HG03175 (cell line): ENCODE measurements around the gene ELP1.

Experiments
- ATAC-seq: cut with Tn5 transposase; IDR thresholded peaks from one replicate; pipeline ENCODE4 v1.9.1; 2021; ENCODE audit warnings: mild to moderate bottlenecking, moderate library complexity; ENCODE audit not compliant: unreplicated experiment

ELP1 gene

DNA sequence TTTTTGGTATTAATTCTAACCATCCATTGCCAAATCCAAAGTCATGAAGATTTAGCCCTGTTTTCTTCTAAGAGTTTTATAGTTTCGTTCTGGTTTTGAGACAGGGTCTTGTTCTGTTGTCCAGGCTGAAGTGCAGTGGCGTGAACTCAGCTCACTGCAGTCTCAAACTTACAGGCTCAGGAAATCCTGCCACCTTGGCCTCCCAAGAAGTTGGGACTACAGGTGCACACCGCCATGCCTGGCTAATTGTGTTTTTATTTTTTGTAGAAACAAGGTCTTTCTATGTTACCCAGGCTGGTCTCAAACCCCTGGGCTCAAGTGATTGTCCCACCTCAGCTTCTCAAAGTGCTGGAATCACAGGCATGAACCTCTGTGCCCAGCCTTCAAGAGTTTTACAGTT is 50.8 kb downstream of the ELP1 start:
- ATAC-seq: no peak

DNA sequence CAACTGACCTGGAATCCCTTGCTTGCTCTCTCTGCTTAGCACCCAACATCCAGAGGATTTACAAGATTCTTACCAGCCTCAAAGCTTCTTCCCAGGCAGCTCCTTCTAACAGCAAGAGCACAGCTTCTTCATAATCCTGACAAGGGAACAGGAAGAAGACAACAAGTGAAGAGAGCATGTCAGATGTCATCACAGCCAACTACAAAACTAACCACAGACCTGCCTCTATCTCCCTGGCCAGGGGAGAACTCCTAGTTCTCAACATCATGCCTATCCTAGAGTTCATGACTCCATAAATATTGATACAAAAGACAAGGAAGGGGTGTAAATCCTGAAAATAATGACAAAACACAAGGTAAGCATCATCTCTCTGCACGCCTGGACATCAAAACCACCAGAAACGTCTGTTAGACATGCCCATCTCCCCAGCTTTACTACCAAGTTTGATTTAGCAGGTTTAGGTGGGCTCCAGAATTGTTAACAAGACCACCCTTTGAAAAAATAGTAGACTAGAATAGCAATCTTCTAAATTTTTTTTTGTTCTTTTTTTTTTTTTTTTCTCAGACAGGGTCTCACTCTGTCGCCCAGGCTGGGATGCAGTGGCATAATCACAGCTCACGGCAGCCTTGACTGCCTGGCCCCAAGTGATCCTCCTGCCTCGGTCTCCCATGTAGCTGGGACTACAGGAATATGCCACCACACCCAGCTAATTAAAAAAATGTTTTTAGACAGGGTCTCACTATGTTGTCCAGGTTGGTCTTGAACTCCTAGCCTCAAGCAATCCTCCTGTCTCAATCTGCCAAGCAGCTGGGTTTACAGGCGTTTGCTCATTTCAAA is 51.7 kb downstream of the ELP1 start:
- ATAC-seq: no peak

DNA sequence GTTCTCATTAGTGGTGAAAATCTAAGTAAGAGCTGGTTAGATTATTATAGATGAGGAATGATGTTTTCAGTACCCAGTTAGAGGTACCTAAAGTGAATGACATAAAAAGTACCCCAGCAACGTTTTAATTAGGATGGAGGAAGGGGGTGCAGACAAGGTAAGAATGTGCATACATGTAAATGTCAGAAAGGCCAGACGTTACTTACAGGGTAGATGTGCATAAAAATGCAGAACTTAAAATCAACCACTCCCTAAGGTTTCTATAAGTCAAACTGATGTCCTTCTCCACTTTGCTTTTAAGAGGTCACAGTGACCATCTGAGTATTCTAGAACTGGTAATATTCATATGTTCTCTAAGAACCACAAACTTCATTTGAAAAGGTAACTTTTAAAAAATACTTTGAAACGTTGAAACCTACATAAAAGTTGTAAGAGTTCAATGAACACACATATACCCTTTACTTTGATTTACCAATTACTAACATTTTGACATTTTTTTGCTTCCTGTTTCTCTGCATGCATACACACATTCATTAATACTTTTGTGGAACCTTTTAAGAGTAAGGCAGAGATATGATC is 53.1 kb downstream of the ELP1 start:
- no peak for ATAC-seq

DNA sequence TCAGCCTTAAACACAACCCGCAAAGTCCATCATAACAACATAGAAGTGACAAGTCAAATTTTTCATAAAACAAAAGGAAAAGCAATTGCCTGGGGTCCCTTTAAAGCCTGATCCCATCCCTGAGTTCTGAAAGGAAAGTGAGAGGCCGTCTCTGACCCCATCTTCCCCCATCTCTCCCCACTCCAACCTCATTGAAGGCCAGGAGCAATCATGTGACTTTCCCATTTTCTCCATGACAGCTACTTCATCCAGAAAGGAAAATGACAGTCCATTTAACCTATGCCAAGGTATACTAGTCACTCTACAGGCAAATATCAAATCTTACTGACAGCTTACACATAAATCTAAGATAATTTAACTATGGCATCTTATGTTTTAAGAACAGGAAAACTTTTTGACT is 56.4 kb downstream of the ELP1 start:
- no peak for ATAC-seq

DNA sequence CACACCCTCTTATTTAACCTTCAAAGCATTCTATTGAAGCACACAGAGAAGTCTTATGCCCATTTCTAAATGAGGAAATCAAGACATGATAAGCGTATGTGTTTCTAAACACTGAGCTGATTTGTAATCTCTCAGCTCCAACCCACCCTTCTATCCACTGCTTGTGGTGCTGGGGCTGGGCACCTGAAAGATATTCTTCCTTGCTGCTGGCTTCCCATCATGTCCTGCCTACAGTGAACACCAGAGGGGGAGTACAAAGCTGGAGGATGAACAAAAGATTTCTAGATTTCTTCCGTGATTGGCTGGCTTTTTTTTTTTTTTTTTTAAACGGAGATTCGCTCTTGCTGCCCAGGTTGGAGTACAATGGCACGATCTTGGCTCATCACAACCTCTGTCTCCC is 57.5 kb downstream of the ELP1 start:
- ATAC-seq: no peak

DNA sequence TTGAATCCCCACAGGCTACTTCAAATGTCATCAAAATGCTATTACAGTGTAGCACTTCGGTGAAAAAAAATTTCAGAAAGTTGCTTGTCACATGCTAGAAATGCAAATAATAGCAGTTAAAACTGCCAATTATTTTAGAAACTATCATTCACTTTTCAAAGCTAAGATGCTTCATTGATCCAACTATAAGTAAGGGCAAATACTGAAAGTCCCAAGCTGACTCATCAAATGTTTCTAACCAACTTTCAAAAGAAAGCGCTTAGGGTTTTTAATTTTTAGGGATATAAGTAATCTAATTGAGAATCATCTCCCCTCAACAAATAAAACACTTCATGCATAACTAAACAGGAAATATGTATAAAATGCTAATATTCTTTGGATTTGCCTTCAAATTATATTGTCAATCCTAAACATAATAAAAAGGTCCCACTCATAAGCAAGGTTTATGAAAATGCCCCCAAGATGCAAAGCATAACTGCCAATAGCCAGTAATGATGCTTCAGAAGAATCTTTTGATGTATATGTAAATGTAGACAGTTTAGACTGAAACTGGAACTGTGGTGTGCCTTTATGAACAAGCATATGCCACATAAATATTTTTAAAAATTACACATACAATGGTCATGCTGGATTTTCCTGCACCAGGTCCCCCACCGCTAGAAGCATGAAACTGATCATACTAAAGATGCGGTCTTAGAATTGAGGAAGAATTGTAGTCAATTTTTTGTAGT is 59.7 kb downstream of the ELP1 start:
- ATAC-seq: no peak

DNA sequence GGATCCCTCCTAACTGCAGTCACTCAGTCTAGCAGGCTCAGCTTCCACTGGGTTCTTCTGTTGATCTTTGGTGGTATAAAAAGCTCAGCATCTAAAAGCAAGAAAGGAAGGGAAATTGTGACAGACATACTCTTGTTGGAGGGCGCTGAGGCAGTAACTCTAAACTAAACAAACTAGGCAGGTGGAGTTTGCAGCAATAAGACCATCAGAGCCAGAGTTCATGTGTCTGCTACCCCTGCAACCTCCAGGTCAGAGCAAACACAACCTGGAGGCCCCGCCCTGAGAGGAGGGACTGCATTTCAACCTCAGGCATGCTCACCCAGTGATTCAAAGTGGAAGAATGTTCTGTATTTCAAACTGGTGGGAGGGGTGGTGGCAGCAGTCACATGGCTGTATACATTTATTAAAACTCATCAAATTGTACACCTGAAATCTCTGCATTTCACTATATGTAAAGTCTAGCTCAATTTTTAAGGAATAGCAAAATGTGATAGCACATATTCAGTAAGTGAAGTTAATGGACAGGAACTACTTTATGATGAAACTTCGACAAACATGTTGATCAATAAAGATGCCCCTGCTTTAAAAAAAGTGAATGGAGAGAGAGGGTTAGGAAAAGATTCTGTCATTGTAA is 64.7 kb downstream of the ELP1 start:
- no peak for ATAC-seq

DNA sequence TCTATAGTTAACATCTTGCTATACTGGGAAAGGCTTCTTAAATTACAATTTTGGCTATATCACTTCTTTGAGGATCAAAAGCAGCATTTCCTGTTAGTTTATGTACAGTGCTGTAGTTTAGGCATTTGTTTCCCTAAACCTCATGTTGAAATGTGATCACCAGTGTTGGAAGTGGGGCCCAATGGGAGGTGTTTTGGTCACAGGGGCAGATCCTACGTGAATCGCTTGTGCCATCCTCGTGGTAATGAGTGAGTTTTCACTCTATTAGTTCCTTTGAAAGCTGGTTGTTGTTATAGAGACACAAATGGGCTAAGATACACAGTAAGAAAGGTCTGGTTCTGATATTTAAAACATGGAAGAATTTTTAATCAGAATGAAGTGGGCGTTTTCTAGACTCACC is 66.1 kb downstream of the ELP1 start:
- no peak for ATAC-seq

DNA sequence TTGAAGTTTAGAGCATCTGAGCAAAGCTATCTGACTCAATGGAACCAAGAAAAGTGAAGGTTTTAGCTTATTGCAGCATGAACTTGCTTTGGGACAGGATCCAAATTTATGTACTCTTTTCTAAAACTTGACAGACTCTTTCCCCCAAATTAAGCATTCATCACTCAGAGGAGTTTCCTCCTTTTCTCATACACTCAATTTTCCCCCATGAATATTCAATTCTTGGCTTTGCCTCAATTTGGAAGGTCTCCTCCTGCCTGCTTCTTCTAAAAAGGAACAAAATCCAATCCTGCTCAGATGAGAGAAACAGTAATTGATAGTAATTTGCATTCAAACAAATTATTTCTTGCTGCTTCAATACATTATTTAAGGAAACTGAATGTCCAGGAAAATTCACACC is 66.8 kb downstream of the ELP1 start:
- ATAC-seq: no peak

DNA sequence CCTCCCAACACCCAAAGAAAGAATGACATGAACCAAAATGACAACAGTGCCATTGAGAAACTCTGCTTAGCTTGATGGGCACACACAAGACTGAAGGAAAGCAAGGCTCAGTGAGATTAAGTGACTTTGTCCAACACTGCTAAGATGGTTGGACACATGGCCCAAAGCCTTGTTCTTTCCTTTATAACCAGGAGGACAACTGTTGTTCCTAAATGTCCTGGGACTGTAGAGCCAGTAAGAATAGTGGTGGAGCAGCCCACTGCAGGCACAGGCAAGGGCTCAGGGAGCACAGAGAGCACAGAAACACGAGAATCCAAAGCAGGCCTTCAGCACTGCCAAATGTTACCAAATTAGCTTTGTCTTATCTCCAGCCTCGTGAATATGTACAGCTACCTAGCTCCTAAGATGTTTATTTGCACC is 67.9 kb downstream of the ELP1 start:
- ATAC-seq: no peak

DNA sequence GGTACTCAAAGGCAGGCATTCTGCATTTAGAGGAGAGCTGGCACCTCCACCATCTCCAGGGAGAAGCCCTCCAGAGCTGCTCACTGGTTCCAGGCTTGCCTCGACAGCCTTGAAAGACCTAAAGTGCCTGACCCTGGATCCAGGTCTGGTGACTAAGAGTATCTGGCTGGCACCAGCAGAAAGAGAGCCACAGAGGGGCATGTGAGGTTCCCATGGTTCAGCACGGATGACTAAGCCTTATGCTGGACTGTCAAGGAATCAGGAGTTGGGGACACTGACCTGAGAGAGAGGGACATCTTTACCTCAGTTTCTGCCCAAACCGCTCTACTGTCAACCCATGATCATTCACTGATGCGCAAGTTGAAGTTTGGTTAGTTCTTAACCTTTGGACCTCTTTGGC is 68.9 kb downstream of the ELP1 start:
- ATAC-seq: no peak

DNA sequence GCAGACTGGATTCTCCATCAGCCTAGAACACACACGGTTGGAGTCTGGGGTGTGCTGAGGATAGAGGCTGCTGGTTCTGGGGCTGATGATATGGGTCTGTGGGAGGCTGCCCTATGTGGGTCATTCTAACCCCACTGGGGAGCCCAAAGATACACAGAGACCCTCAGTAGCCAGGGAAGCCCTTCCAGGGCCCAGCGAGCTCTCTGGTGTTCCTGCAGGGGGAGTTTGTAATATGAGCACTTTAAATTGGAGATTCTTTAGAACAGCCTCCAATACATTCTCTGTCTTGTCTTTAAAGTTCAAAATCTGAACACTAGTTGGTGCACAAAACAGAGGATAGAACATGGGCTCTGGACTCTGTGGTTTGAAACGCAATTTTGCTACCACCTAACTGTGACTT is 69.5 kb downstream of the ELP1 start:
- ATAC-seq: no peak

DNA sequence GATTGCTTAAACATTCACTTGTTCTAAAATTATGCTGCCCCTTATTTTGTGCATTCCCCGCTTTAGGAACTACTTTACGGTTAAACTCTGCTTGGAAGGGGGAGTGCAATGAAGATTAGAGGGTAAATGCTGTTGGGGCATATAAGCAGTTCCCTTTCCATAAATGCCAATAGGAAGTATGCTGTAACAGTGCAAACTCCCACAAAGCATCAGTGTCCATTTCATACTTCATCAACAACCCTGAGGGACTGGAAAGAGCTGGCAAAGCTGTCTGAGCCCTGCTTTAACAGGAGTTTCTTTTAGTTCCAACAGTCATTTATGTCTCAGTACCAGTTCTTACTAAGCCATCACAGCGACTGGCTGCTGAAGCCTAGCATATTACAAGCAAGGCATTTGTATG is 70.0 kb downstream of the ELP1 start:
- no peak for ATAC-seq

DNA sequence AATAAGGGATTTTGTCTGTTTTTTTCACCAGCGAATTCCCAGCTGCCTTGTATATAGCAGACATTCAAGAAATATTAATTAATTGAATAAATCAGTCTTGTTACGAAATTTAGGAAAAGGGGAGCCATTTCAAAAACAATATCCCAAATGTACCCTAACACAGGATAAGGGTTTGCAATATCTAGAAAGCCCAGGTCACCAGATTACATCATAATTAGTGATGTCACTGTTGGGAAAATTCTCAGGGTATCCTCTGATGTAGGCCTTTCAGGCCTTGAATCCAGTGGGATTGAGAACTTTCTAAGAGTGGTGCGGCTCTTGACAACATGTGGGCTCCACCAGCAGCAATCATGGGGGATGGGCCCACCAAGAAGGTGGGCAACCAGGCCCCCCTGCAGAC is 71.9 kb downstream of the ELP1 start, which contains the start of gene ACTL7A:
Gene ACTL7A (plus strand): TSS at position 270 of the 400 bp plus-strand sequence. CDS start 57 bp downstream, at position 327.
- no peak for ATAC-seq

DNA sequence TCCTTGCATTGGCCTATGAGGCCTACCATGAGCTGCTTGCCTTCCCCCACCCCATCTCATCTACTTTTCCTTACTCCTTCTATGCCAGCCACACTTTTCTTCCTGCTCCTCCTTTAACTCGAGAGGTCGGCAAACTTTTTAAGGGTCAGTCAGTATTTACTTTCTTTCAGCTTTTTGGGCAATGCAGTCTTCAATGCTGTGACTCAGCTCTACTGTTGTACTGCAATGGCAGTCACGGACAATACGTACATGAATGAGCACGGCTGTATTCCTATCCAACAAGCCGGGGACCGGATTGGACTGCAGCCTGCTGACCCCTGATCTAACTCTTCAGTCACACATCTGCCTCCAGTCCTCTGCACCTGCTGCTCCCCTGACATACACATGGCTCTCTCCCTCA is 72.5 kb downstream of the ELP1 start:
- ATAC-seq: no peak

DNA sequence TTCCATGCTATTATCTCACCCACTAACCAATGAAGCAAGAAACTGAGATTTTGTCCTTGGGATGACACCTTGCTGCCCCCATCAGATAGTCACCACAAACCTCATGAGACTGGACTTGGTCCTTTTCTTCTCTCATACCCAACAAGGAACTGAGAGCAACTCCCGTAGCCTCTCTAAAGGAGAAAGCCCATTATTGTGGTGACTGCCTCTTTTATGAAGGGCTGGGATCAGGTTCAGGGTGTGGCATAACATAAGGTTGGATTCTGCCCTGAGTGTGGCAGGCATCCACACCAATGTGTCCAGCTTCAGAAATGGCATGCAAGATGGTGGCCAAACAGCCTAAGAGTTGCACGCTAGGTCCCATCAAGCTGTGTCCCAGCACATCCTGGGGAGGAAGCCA is 73.2 kb downstream of the ELP1 start:
- ATAC-seq: no peak

DNA sequence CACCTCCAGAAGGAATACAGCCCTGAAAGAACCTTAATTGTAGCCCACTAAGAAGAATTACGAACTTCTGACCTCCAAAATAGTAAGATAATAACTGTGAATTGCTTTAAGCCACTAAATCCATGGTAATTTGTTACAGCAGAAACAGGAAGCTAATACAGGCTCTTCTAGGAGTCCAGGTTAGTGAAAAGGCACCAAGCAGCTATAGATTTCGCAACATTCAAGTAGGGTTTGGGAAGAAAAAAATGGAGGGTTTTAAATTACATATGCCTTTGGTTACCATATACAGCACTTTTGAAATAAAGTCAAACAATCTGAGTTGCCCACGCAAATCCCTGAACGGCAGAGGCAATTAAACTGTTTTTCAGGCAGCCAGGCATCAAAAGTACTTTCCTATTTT is 73.6 kb downstream of the ELP1 start:
- no peak for ATAC-seq

DNA sequence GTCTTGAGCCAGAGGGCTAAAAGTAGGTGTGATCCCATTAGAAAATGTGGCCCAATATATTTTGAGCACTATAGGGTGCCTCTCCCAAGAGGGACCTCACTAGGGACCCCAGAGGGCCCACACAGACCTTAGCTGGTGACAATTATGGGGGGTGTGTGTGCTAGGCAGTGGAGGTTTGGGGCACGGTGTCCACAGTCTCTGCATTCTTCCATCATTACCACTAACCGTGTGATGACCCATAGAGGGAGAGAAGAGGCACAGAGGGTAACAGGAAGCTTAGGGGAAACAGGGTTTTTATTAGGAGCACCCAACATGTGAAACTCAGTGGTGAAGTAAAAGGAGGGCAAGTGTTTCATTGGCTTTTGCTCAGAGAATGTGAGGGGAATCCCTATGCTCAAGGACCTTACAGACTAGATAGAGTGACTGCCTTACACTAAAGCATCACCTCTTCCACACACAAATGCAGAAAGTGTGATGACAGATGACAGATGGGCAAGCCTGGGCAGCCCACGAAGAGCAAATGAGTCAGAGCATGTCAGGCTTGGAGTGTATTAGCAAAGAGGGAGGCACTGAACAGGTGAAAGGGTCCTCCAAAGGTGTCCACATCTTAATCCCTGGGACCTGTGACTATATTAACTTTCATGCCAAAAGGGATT is 74.3 kb downstream of the ELP1 start:
- peak; percentile 44 for ATAC-seq

DNA sequence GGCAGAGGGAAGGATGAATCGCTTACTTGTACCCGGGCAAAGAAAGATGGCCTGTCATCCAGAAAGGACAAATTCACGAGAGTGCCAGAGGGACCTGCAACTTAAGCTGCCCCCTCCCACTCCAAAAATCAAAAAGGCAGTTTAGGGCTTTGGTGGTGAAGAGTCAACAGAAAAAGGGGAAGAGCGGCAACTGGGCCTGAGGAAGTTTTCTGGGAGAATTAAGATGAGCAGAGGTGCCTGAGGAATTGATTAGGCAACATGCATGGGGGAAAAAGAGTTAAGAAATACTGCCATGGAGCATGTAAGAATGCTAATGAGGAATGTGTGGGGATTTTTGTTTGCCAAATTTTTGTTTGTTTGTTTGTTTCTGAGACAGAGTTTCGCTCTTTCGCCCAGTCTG is 76.4 kb downstream of the ELP1 start:
- ATAC-seq: no peak

DNA sequence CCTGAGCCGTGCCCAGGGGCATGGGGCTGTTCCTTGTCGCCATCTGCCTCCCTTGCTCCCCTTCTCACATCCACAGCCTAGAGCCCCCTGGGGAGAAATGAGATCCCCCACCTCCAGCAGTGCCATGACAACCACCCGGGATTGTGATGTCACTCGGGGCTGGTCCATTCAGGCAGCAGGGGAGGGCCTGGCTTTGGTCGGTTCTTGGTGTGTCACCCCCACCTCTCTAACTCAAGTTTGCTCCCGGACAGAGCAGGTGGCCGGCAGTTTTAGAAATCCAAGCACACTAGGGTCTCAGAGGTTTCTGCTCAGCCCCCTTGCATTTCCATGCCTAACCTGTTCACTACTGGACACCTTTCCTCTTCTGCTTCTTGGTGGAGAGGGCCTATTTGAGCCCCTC is 78.0 kb downstream of the ELP1 start, which contains the start of gene ACTL7B:
Gene ACTL7B (minus strand): TSS at position 99 of the 400 bp plus-strand sequence. CDS start 56 bp downstream, at position 43.
- no peak for ATAC-seq

DNA sequence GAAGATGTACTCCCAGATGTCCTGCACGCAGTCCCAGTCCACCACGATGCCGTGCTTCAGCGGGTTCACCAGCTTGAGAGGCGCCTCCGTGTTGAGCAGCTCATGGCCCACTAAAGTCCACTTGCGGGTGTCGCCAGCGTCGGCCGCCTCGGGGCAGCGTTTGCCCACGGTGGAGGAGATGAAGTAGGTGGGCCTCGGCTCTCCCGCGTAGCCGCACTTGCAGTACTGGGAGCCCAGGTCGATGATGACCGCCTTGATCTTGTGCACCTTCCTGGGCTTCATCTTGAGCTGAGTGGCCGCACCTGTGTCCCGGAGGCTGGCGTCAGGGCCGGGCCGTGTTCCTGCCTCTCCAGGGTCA is 78.4 kb downstream of the ELP1 start:
- ATAC-seq: no peak
